GM18499 (cell line): ENCODE results near the gene CDH23.

Source experiments
- ATAC-seq: cut with Tn5 transposase; IDR thresholded peaks from one replicate; pipeline ENCODE4 v1.9.1; 2021; ENCODE audit warnings: moderate number of reproducible peaks; ENCODE audit not compliant: insufficient read depth, unreplicated experiment

The CDH23 gene

GRCh38 chr10:71435571-71436267, 39.0 kb downstream of the CDH23 start:
- ATAC-seq = no peak

GRCh38 chr10:71436268-71437125, 39.8 kb downstream of the CDH23 start:
- ATAC-seq = no peak

GRCh38 chr10:71437537-71438092, 40.9 kb downstream of the CDH23 start:
- no peak for ATAC-seq

- ATAC-seq = no peak
Observed at GRCh38 chr10:71438761-71439160, 42.0 kb downstream of the CDH23 start.

- ATAC-seq = no peak
Observed at GRCh38 chr10:71439670-71440425, 43.1 kb downstream of the CDH23 start.

GRCh38 chr10:71440506-71441035, 43.9 kb downstream of the CDH23 start:
- no peak for ATAC-seq

GRCh38 chr10:71442000-71442399, 45.3 kb downstream of the CDH23 start:
- no peak for ATAC-seq

- ATAC-seq = no peak
Observed at GRCh38 chr10:71442859-71443570, 46.3 kb downstream of the CDH23 start.

GRCh38 chr10:71443676-71444075, 47.0 kb downstream of the CDH23 start:
- no peak for ATAC-seq

- ATAC-seq = no peak
Observed at GRCh38 chr10:71444284-71445054, 47.7 kb downstream of the CDH23 start.

- ATAC-seq = no peak
Observed at GRCh38 chr10:71447676-71448075, 51.0 kb downstream of the CDH23 start.

GRCh38 chr10:71448146-71448545, 51.4 kb downstream of the CDH23 start:
- ATAC-seq = no peak

GRCh38 chr10:71449026-71449425, 52.3 kb downstream of the CDH23 start:
- ATAC-seq = no peak

- no peak for ATAC-seq
Observed at GRCh38 chr10:71451754-71452153, 55.0 kb downstream of the CDH23 start.

GRCh38 chr10:71453186-71453585, 56.5 kb downstream of the CDH23 start:
- no peak for ATAC-seq

- no peak for ATAC-seq
Observed at GRCh38 chr10:71454347-71454746, 57.6 kb downstream of the CDH23 start.

- ATAC-seq = no peak
Observed at GRCh38 chr10:71455035-71455434, 58.3 kb downstream of the CDH23 start.

GRCh38 chr10:71456631-71457030, 59.9 kb downstream of the CDH23 start:
- ATAC-seq = no peak

GRCh38 chr10:71457908-71458307, 61.2 kb downstream of the CDH23 start:
- no peak for ATAC-seq
